ENCODE results near the gene TOE1.

DNA sequence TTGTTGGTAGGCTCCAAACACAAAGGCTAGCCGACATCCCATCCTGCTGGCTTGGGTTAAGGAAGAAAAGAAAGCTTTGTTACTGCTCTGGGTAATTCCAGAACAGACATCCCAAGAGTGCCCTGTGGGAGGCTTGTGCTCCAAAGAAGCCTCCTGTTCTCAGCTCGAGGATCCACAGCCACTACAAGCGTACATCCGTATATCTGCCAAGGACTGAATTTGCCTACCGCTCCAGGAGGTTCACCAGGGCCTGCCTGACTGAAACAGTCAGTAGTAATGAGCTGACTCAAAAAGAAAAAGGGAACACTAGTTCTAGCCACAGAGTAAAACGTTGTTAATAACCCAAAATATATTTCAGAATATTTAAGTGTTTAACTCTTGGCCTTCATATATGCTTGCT is 25.1 kb downstream of the TOE1 start:
- TF ChIP-seq CTCF (IDR thresholded peaks at IDR 0.05; ENCODE audit: low read depth, low read length) (no peak), EZH2phosphoT487 (IDR thresholded peaks at IDR 0.05; ENCODE audit: low read depth) (no peak)

Measured in OCI-LY3 (cell line).